Keratinocyte (primary cell): ENCODE results near the gene RECK. TPM values are rescaled to one million over a fixed set of nuclear protein-coding genes. Genes with fewer than 3 reads are reported as not detected.

Experiments used
- DNase-seq: peaks from one replicate; pipeline ENCODE4 v3.0.0-alpha.2; 2011; ENCODE audit warnings: low read depth, missing footprints, low spot score
- FAIRE-seq: peaks from 2 replicates; lab custom pipeline; 2011; peaks lifted over from hg19 to GRCh38; lab: Jason Lieb, UNC
- H2AFZ ChIP-seq: 2 replicates; pipeline ENCODE4 v1.6.0; 2012; ENCODE audit warnings: low read length, control low read depth, inconsistent platforms; ENCODE audit not compliant: control insufficient read depth
- H3K27ac ChIP-seq: 2 replicates; pipeline ENCODE4 v1.5.1; 2011; ENCODE audit warnings: low read length; ENCODE audit not compliant: control insufficient read depth, insufficient read depth
- H3K27me3 ChIP-seq: 3 replicates; pipeline ENCODE4 v1.6.0; 2011; ENCODE audit warnings: low read length; ENCODE audit not compliant: control insufficient read depth, insufficient read depth; ENCODE audit errors: extremely low read depth
- H3K36me3 ChIP-seq, 2 experiments: 2 replicates in 1 of 2; 3 replicates in 1 of 2; pipeline ENCODE4 v1.5.1; 2011; ENCODE audit warnings: low read length in 2 of 2, mild to moderate bottlenecking in 1 of 2; ENCODE audit not compliant: control insufficient read depth in 2 of 2, insufficient read depth in 2 of 2; ENCODE audit errors: extremely low read depth in 1 of 2
- H3K4me1 ChIP-seq: 3 replicates; pipeline ENCODE4 v1.5.1; 2011; ENCODE audit warnings: low read length; ENCODE audit not compliant: control insufficient read depth, insufficient read depth; ENCODE audit errors: extremely low read depth
- H3K4me2 ChIP-seq: 3 replicates; pipeline ENCODE4 v1.6.0; 2011; ENCODE audit warnings: low read depth, low read length; ENCODE audit not compliant: control insufficient read depth, insufficient read depth; ENCODE audit errors: extremely low read depth
- H3K4me3 ChIP-seq, 3 experiments: fragments of 200-600 bp in 1 of 3; sonication (generic) in 1 of 3; 2 replicates in 2 of 3; 3 replicates in 1 of 3; pipeline ENCODE4 v1.5.1; 2011 to 2016; ENCODE audit warnings: low read length in 3 of 3, mild to moderate bottlenecking in 3 of 3, control low read depth in 2 of 3, inconsistent platforms in 1 of 3, low read depth in 1 of 3, mixed read lengths in 1 of 3, mixed run types in 1 of 3, moderate library complexity in 1 of 3; ENCODE audit not compliant: control insufficient read depth in 2 of 3, insufficient read depth in 2 of 3; ENCODE audit errors: extremely low read depth in 1 of 3
- H3K79me2 ChIP-seq: 2 replicates; pipeline ENCODE4 v1.6.0; 2012; ENCODE audit warnings: low read length; ENCODE audit not compliant: control insufficient read depth, insufficient read depth
- H3K9ac ChIP-seq: 3 replicates; pipeline ENCODE4 v1.6.0; 2011; ENCODE audit warnings: low read length; ENCODE audit not compliant: control insufficient read depth, insufficient read depth; ENCODE audit errors: extremely low read depth
- H3K9me1 ChIP-seq: 3 replicates; pipeline ENCODE4 v1.6.0; 2011; ENCODE audit warnings: low read length; ENCODE audit not compliant: control insufficient read depth, insufficient read depth; ENCODE audit errors: extremely low read depth
- H3K9me3 ChIP-seq: 2 replicates; pipeline ENCODE4 v1.5.1; 2012; ENCODE audit warnings: low read depth, low read length; ENCODE audit not compliant: control insufficient read depth
- H4K20me1 ChIP-seq: 3 replicates; pipeline ENCODE4 v1.6.0; 2011; ENCODE audit warnings: low read length; ENCODE audit not compliant: control insufficient read depth, insufficient read depth; ENCODE audit errors: extremely low read depth
- EZH2 ChIP-seq: IDR thresholded peaks from one replicate; pipeline ENCODE4 v1.6.1; 2012; ENCODE audit warnings: inconsistent platforms, mild to moderate bottlenecking, low read length, moderate library complexity
- dilution Hi-C: fragments of 300-500 bp; cut with MboI; formaldehyde crosslinking; loops from one replicate; pipeline ENCODE4 v1.7.0; 2020; ENCODE audit warnings: low sequenced_read_pairs; ENCODE audit not compliant: extremely low pct_ligation_motif_present
- polyA plus RNA-seq, 5 experiments: library from polyadenylated mRNA; depleted of rRNA in 3 of 5; stranded (reverse) in 3 of 5; stranded (forward) in 1 of 5; unstranded in 1 of 5; fragments of >200 nt; gene quantifications; 1 replicate in 1 of 5; 2 replicates in 3 of 5; 3 replicates in 1 of 5; pipeline versions ENCODE4 v1.2.1 to v1.2.3, GENCODE V29; 2011 to 2012; ENCODE audit warnings: missing spikeins in 2 of 5, low read depth in 1 of 5, low replicate concordance in 1 of 5
- TF ChIP-seq, protein P1 (sequence below), 3 experiments: IDR thresholded peaks in 1 of 3; conservative IDR thresholded peaks in 1 of 3; optimal IDR thresholded peaks in 1 of 3; 2 replicates in 2 of 3; 3 replicates in 1 of 3; pipeline versions ENCODE3 to v1.5.1; 2011; ENCODE audit warnings: low read length in 3 of 3, mild to moderate bottlenecking in 3 of 3, moderate library complexity in 2 of 3, control low read depth in 1 of 3, inconsistent platforms in 1 of 3; ENCODE audit not compliant: insufficient read depth in 2 of 3; ENCODE audit errors: extremely low read depth in 1 of 3

RECK gene
- polyA plus RNA-seq, 1 donor (not counting 4 experiments of a cell fraction or from before 2014, with no cell fraction given) = 4.6 TPM

DNA sequence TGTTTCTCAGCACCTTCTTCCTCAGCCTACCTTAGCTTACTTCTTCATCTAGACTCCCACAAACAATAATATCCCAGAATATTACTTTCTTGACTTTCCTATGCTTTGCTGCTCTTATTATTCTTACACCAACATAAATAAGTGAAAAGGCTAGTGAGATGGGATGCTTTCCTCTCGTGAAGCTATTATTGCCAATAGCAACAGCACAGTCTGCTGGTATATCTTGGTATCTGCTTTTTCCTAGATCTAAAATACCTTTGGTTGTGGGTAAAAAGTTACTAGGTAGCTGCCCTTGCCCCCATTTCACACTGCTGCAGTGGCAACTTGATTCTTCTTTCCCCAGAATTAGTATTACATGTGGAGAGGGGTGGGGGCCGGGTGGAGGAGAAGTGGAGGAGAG, 73.7 kb downstream of the RECK start:
- FAIRE-seq (no peak), DNase-seq (no peak)
- Histone ChIP-seq H3K9ac (no peak overlapping the region), H4K20me1 (no peaks in the 10 kb centered on the region), H3K27ac (no peak overlapping the region), H3K9me1 (no peaks in the 10 kb centered on the region), H3K36me3 (no peaks in the 10 kb centered on the region), H3K9me3 (no peaks in the 10 kb centered on the region), H3K27me3 (no peaks in the 10 kb centered on the region), H3K4me1 (no peaks in the 10 kb centered on the region), H2AFZ (no peak overlapping the region), H3K4me3 (no peak overlapping the region), H3K4me2 (no peak overlapping the region), H3K79me2 (no peaks in the 10 kb centered on the region)
- dilution Hi-C loops = no loop called here
- no peak for TF ChIP-seq EZH2
- TF ChIP-seq, protein P1, sequence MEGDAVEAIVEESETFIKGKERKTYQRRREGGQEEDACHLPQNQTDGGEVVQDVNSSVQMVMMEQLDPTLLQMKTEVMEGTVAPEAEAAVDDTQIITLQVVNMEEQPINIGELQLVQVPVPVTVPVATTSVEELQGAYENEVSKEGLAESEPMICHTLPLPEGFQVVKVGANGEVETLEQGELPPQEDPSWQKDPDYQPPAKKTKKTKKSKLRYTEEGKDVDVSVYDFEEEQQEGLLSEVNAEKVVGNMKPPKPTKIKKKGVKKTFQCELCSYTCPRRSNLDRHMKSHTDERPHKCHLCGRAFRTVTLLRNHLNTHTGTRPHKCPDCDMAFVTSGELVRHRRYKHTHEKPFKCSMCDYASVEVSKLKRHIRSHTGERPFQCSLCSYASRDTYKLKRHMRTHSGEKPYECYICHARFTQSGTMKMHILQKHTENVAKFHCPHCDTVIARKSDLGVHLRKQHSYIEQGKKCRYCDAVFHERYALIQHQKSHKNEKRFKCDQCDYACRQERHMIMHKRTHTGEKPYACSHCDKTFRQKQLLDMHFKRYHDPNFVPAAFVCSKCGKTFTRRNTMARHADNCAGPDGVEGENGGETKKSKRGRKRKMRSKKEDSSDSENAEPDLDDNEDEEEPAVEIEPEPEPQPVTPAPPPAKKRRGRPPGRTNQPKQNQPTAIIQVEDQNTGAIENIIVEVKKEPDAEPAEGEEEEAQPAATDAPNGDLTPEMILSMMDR (optimal IDR thresholded peaks at IDR 0.05 in 1 of 3, IDR thresholded peaks at IDR 0.05 in 1 of 3, conservative IDR thresholded peaks at IDR 0.05 in 1 of 3; ENCODE audit: extremely low read depth in 1 of 3, insufficient read depth in 2 of 3, low read length in 3 of 3) = no peak

DNA sequence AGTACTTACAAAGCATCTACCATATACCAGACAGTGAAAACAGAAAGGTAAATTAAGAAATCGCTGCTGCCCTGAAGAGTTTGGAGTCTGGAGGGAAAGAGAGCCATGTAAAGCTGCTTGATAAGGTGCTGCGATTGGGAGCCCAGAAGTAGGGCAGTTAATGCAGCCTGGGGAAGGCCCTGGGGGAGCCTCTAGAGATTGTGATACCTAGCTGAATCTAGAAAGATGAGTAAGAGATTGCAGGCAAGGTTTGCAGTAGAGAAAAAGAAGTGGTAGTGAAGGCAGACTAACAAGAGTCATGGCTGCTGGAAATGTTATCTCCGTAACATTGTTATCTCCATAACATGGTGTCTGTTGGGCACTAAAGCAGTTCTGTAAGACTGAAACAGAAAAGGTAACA, 75.8 kb downstream of the RECK start:
- FAIRE-seq (no peak), DNase-seq (no peak)
- Histone ChIP-seq H4K20me1 (no peaks in the 10 kb centered on the region), H3K27me3 (no peaks in the 10 kb centered on the region), H3K4me3 (no peak overlapping the region), H2AFZ (no peak overlapping the region), H3K9me1 (no peaks in the 10 kb centered on the region), H3K27ac (no peak overlapping the region), H3K4me2 (no peak overlapping the region), H3K36me3 (no peaks in the 10 kb centered on the region), H3K4me1 (no peaks in the 10 kb centered on the region), H3K9ac (no peak overlapping the region), H3K79me2 (no peaks in the 10 kb centered on the region), H3K9me3 (no peaks in the 10 kb centered on the region)
- TF ChIP-seq EZH2 = no peak
- TF ChIP-seq, protein P1 (optimal IDR thresholded peaks at IDR 0.05 in 1 of 3, IDR thresholded peaks at IDR 0.05 in 1 of 3, conservative IDR thresholded peaks at IDR 0.05 in 1 of 3; ENCODE audit: extremely low read depth in 1 of 3, insufficient read depth in 2 of 3, low read length in 3 of 3) = no peak
- dilution Hi-C loops = no loop called here
